NCI-H446 (cell line): ENCODE results near the gene SIRT3.
"Not testable (repeated sequence)": the region's sequence is repeated elsewhere in the genome, so short reads cannot be mapped to it uniquely, and the experiment has no call there.

Source experiments
- DNase-seq, 2 experiments: peaks; one replicate each; lab custom pipeline; 2025; lab: John Stamatoyannopoulos, UW

The SIRT3 gene

DNA sequence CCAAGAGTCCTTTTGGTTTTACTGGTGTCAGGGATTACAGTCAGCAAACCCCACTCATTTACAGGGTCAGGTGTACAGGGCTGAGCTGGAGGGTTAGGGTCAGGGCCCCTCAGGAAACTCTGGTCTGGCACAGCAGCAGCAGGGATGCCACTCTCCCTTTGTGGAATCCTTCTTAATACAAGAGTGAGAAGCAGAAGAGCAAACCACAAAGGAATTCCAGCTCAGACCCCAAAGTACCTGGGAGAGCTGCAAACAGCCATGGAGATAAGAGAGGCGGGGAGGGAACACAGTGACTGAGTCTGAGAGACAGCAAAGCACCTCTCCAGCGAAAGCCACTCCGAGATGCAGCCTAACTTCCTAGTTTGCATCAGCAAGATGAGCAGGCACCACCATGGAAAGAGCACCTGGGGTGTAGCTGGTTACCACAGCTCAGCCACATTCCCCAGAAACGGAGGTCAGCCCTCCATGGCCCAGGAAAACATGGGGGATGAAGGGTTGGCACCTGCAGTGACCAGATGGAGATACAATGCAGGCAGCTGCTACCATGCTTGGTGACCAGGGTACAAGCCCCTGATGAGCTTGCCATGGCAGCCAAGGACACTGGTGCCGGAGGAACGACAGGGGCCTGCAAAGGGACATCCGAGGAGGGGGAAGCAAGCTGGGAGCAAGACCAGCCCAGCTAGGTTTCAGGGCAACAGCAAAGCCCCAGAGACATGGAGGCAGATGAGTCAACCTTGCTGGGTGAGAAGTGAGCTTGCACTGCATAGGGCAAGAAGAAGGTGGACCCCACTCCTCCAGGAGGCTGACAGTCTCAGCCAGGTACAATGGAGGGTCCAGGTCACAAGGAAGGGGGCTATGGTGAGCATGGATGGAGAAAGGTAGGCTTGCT, 32.8 kb downstream of the SIRT3 start:
- no peak for DNase-seq

DNA sequence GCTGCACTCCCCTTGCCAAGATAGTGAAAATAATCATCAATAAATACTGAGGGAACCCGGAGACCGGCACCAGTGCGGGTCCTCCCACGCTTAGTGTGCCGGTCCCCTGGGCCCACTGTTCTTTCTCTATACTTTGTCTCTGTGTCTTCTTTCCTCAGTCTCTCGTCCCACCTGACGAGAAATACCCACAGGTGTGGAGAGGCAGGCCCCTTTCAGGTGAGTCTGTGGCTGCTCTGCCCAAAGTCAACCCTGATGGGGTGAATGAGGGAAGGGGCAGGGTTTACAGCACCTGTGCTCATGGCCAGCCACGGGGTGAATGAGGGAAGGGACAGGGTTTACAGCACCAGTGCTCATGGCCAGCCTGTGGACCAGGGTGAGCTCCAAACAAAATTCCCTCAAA, 33.7 kb downstream of the SIRT3 start:
- DNase-seq, result no peak

DNA sequence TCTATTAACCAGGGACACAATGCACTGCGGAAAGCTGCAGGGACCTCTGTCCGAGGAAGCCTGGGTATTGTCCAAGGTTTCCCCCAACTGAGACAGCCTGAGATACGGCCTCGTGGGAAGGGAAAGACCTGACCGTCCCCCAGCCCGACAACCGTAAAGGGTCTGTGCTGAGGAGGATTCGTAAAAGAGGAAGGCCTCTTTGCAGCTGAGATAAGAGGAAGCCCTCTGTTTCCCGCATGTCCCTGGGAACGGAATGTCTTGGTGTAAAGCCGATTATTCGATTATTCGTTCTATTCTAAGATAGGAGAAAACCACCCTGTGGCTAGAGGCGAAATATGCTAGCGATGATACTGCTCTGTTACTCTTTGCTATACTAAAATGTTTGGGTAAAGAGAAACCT, 34.2 kb downstream of the SIRT3 start:
- no peak for DNase-seq

DNA sequence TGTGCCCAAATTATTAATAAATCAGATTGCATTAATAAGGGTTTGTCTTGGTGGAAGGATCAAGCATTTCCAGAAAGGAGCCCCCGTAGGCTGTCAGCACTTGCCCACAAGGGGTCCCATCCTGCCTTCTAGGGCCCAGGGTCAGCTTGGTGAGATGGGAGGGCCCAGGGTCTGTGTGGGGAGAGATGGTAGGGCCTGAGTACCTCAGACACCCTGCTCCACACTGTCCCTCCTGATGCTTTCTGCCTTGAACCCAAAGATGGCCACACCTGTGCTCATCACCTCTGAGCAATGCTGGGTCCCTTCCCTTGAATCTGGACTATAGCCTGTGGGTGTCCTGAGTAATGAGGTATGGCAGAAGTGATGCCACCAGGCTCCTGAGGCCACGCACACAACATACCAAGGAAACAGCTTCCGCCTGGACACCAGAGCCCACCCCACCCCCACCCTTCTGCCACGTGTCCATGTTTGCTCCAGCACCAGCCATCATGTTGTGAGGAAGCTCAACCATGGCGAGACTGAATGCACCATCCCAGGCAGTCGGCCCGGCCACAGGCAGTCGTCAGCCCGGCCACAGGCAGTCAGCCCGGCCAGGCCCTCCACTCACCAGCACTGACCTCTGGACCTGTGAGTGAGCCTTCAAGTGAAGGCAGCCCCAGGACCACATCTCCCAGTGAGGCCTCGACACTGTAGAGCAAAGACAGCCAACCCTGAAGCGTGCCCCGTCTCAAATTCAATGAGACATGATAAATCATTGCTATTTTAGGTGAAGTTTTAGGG, 35.7 kb downstream of the SIRT3 start:
- DNase-seq, result no peak

DNA sequence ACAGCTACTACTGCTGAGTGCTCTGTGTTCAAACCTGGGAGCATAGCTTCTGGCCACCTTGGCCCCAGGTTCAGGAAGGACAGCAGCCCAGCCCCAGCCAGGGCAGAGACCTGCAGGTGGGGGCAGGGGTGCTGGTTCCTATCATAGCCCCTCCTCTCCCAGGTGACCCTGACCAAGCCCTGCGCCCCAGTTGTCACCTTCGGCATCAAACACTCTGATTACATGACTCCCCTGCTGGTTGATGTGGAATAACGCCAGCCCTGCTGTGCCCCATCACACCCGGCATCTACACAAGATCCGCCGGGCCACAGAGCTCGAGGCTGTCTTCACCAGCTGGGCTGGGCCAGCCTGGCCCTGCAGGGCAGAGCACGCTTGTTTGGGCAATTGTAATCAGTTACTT, 36.4 kb downstream of the SIRT3 start:
- DNase-seq, result no peak

DNA sequence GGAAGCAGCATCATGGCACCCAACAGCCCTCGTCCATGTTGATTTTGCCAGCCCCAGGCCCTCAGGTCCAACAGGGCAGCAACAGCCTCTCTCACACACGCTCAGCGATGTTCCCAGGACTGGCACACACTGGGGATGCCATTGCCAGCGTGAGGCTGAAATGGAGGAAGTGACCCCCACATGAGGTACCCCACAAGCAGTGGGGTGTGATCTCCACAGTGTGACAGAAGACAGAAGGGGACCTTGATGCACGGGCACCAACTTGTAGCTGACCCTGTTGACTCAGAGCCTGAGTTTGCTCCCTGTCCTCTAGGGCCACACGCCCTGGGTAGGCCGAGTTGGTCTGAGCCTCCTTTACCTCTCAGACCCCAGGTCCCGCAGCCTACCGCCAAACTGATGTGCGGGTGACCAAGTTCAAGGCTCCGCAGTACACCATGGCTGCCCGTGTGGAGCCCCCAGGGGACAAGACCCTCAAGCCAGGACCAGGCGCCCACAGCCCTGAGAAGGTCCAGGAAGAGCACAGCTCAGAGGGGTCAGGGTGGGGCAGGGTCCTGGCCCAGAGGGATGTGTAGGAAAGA, 37.0 kb downstream of the SIRT3 start:
- DNase-seq, result no peak

DNA sequence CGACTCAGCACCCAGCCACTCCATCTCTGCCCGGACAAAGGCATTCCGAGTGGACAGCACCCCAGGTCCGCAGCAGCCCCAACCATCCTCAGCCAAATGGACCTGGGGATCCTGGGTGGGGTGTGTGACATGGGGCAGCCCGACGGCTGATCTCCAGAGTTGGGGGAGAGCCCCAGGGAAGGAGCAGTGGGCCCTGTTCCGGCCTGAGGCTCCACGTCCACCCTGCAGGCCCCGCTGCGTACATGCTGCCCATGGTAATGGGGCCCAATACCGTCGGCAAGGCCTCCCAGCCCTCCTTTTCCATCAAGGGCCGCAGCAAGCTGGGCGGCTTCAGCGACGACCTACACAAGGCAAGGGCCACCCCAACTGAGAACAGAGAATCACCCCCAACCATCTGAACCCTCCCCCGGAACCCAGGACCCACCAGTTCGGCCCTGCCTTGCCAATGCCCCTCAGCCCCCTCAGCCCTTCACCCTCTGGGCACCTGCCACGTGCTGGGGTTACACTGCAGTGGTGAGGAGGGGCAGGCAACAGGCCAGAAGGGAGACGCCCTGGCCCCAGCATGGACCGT, 37.8 kb downstream of the SIRT3 start:
- DNase-seq, result no peak

DNA sequence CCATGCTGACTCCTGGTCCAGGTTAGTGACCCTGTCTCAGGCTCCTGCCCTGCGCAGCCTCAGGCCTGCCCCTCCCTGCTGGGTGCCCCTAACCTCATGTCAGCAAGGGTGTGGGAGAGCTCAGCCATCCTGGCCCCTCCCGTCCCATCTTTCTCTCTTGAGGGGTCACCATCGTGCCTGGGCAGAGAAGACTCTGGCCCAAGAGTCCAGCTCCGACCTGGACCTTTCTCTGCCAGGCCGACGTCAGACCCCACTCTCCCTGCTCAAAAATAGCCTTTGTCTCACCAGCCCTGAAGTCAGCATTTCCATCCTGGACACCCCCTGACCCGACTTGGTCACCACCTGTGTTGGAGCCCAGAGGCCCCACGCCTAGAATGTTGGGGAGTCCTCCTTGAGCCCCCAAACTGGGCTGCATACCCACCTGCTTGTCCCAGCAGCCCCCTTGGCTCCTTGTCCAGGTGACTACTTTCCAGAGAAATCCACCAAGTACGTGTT, 38.4 kb downstream of the SIRT3 start:
- DNase-seq, result no peak

DNA sequence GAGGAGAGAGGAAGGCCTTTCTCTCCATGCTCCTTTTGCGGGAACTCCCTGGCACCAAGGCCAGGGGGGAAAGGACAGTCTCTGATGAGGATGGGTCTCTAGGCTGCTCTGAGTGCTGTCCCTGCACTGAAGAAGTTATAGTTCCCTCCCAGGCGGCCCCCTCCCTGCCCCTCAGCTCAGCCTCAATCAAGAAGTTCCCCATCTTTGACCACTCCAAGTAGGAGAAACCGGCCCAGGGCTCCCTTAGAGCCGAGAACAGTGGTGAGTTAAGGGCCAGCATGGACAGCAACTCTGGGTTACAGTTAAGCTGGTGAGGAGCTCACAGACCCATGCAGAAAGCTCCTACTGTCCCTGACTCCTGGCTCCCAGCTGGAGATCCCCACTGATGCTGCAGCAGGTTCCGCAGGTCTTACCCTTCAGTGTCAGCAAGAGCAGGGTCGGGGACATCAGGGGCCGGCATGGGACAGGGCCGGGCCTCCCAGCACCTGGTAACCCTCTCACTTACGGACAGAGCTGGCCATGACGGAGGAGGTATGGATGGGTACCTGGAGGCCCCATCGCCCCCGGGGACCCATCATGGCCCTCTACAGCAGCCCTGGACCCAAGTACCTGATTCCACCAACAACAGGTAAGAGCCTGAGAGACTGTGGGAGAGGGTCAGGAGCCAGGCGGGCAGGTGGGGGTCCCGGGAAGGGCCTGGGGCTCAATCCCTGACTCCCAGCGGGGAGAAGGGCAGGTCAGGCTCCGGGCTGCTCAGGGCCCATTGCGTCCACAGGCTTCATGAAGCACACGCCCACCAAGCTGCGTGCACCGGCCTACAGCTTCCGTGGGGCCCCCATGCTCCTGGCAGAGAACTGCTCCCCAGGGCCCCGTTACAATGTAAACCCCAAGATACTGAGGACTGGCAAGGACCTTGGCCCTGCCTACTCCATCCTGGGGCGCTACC, 39.1 kb downstream of the SIRT3 start:
- DNase-seq, result no peak

DNA sequence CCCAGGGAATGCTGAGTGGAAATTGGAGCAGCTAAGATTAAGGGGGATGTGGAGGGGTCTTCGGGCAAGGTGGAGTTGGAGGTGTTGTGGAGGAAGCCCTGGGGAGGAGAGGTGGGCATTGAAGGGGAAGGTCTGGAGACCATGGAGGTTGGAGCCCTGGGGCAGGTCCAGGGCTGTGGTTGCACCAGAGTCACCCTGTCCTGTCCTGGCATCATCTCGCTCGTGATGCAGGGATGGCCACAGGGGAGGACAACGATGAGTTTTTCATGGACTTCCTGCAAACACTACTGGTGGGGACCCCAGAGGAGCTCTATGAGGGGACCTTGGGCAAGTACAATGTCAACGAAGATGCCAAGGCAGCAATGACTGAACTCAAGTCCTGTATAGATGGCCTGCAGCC, 42.7 kb downstream of the SIRT3 start:
- not testable (repeated sequence) for DNase-seq

DNA sequence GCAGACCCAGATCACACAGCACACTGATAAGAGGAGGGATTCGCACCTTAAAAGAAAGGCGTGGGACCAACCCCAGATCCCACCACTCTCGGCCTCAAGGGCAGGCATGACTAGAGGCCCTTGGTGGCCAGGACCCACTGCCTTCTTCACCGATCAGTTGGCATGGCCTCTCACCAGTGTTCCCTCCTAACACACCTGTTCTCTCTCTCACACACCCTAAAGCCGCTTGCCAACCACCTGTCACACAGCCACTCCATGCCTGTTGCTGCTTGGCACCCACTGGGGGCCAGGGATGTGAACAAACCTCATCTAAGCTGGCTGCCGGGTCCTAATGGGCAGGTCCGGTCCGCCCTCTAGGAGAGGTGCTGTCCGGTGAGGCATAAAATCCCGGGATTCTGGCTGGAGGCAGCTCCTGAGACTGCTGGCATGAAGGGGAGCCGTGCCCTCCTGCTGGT, 43.4 kb downstream of the SIRT3 start, which contains the start of gene SCGB1C1:
Gene SCGB1C1, plus strand, starts transcription at position 405 of the 455 bp plus-strand sequence. Its CDS starts 22 bp downstream, at position 427.
- not testable (repeated sequence) for DNase-seq

DNA sequence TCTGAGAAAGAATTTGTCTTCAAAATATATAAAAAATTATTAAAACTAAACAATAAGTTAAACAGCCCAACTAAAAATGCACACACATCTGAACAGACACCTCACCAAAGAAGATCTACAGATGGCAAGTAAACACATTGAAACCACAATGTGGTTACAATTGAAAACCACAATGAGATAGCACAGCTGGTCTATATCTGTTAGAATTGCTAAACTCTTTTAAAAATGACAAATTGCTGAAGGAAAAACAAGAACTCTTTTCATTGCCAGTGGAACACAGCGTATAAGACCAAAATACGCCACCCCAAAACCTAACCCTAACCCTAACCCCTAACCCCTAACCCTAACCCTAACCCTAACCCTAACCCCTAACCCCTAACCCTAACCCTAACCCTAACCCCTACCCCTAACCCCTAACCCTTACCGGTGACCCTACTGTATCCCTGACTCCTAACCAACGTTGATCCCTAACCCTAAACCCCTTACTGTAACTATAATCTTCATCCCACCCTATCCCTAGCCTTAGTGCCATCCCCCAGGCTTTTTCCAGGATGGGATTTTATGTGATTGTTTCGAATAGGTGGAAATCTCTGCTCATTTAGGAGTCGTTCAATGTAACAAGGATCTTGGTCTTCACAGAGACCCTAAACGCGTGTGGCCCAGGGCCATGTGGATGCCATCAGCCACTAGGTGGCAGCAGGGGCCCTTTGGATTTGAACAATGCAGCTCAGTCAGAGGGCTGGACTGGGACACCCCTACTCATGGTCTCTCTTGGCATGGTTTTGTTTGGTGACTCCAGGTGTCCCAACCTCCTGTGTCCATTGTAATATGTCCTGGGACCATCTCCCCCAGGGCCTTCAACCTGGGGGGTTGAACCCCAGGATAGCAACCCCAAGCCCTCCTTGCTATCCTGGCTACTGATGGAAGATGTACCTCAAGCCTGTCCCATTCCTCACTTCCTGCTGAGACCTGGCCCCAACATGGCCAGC, 44.4 kb downstream of the SIRT3 start:
- DNase-seq, result not testable (repeated sequence)

DNA sequence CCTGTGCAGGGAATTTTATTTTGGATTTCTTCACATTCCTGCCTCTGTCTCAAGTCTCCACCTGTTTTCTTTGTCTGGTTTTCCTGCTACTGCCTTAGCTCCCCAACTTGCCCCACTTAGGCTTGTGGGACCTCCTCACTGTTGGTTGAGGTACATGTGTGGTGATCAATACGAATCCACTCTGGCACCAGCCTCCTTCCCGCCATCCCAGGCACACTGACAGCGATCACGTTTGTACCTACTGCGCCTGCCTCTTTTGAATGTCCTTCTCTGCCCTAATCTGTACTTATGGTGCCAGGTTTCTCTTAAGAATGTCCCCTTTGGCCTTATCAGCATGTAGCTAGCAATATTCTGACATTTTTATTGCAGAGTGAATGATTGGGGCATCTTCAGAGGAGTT, 45.6 kb downstream of the SIRT3 start:
- DNase-seq, result not testable (repeated sequence)

DNA sequence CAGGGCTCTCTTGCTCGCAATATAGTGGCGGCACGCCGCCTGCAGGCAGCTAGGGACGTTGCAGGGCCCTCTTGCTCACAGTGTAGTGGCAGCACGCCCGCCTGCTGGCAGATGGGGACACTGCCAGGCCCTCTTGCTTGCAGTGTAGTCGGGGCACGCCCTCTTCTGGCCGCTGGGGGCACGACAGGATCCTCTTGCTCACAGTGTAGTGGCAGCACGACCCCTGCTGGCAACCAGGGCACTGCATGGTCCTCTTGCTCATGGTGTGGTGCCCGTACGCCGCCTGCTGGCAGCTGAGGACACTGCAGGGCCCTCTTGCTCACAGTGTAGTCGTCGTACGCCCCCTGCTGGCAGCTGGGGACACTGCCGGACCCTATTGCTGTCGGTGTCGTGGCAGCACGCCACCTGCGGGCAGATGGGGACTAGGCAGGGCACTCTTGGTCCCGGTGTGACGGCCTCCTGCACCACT, 46.3 kb downstream of the SIRT3 start:
- not testable (repeated sequence) for DNase-seq

DNA sequence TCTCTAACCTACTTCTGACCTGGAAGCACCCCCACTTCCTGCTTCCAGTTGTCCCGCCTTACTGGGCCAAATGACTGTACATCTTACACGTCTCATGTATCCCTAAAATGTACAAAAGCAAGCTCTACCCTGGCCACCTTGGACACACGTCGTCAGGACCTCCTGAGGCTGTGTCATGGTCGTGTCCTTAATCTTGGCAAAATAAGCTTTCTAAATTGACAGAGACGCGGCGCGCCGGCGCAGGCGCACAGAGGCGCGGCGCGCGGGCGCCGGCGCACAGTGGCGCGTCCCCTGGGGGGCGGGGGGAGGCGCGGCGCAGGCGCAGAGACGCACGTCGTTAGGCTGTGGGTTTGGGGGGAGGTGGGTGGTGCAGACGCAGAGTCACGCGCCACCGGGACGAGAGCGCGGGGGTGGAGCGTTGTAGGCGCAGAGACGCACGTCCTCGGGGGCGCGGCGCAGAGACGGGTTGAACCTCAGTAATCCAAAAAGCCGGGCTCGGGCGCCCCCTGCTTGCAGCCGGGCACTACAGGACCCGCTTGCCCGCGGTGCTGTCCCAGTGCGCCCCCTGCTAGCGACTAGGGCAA, 46.9 kb downstream of the SIRT3 start:
- DNase-seq, result not testable (repeated sequence)

DNA sequence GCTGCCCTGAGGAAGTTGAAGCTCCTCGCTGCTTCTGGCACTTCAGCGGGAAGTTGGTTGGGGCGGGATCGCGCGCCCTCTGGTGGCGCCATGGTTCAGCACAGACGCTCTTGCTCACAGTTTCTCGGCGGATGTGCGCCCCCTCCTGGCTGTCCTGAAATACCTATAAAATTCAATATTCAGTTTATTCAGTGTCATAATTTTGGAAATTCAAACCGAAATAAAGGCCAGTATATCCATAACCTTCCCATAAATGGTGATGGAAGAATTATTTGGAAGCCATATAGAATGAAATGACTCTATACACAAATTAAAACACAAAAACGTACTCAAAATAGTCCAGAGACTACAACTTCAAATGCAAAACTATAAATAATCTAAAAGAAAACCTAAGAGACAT, 55.9 kb downstream of the SIRT3 start:
- DNase-seq, result not testable (repeated sequence)
